ENCODE measurements around the gene AMPD2.

Gene AMPD2

GRCh38 chr1:109617291-109617801 is 2.3 kb upstream of the AMPD2 start:
- peak; percentile 91 for DNase-seq

DNA sequence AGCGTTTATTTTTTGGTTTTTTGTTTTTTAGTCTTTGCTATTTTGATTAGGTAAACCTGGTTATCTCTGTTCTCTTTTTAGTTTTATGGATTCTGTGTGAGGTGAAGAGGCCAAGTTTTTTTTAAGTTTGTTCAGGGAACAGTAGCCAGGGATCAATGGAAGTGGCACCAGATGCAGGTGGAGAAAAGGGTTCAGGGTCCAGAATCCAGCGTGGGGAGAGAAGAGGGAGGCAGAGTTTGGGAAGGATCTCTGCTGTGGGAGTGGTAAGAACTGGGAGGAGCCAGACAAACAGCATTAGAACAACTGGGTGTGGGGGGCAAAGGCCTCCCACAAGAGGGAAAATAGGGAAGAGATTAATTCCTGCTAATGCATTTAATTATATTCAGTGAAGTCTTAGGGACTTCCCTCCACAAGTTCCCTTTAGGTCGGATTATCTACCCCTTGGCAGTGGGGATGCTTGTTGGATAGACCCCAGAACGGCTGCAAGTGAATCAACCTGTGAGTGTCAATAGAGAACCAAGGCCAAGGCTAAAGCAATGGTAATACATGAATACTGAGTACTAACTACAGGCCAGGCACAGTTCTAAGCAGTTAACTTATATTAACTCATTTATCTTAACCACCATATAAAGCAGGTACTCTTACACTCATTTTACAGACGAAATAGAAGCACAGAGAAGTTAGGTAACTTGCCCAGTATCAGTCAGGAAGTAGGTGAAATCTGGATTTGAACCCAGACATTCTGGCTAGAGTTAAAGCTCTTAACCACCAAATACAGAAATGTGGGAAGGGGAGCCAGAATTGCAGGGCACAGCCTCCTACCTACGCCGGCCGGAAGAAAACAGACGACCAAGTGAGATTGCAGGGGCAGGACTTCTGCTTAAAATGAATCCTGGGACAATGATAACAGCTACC is 719 bp upstream of the AMPD2 start:
- peak; percentile 57 for DNase-seq

DNA sequence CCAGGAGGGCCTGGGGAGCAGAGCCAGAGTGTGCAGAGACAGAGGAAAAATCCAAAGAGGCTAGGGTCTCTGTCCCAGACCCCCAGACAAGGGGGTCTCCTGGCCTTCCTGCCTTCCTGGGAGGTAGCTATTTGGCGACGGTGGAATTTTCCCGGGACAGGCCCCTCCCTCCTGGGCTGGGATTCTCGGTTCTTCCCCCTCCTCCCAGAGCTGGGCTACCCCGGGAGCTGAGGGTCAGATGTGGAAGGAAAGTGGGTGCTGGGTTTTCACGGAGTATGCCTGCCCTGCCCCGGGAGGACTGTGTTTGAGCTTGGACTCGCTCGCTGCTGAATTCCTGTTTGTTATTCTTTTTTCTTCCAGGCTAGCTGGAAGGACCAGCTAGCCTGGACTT is 759 bp downstream of the AMPD2 start:
- DNase-seq, result no peak

DNA sequence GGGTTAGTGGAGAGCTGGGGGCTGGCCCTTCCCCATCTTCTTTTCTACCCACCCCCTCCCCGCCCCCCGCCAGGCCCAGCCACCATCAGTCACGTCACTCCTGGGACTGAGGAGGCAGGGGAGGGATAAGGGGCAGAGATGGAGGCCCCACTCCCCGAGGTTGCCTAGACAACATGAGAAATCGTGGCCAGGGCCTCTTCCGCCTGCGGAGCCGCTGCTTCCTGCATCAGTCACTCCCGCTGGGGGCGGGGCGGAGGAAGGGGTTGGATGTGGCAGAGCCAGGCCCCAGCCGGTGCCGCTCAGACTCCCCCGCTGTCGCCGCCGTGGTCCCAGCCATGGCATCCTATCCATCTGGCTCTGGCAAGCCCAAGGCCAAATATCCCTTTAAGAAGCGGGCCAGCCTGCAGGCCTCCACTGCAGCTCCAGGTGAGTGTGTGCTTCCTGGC is 1.2 kb downstream of the AMPD2 start:
- DNase-seq, result peak; percentile 93

DNA sequence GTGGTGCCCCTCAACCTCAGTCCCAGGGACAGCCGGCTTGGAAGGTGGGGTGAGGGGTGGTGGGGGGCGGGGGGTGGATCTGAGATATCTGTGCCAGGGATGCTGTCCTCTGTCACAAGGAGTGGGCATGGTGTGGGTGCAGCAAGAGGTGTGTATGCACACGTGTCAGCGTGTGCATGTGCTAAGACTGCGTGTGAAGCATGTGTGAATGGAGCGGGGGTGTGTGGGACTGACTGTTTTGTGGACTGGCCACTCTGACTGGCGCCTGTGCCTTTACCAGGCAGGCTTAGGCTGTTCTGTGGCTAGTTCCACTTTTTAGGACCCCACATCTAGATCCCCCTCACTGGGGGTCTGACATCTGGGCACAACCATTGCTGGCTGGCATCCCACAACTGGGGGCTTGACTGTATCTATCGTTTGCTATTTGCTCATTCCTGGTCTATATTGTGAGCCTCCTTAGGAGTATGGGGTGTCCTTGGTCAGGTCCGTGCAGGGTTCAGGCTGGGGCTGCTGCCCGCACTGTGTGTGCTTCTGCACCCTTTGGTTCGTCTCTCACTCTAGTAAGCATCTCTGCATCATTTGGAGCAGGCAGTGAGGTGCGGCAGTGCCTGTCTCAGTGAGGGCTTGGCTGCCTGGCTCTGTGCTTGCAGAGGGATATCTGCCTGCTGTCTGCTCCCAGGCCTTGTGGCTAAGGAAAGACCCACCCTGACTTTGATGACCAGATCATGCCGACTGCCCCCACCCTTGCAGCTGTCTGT is 1.9 kb downstream of the AMPD2 start:
- no peak for DNase-seq

GRCh38 chr1:109622137-109622892 is 2.7 kb downstream of the AMPD2 start:
- no peak for DNase-seq

DNA sequence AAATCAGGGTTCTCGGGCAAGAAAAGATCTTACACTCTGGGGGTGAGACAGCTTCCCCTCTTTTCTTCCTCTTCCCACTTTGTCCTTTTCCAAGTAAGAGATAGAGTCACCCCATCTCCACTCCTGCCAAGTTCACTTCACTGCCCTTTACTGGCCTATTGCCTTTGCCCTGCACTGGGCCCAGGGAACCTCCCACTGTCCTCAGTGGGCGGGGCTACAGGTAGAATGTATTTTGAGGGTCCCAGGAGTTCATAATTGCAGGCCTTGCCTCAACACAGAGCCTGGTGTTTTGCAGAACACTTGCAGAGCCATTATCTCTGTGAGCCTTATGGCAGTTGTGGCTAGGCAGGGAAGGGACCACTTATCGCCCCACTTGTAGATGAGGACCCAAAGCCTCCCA is 3.3 kb downstream of the AMPD2 start:
- DNase-seq, result no peak

GRCh38 chr1:109623601-109624161 is 4.0 kb downstream of the AMPD2 start:
- no peak for DNase-seq

GRCh38 chr1:109624201-109625010 is 4.8 kb downstream of the AMPD2 start:
- DNase-seq, result no peak

- DNase-seq, result no peak
These were observed 5.5 kb downstream of the AMPD2 start for GRCh38 chr1:109625176-109625575.

GRCh38 chr1:109625601-109626560 is 6.2 kb downstream of the AMPD2 start:
- DNase-seq, result no peak

GRCh38 chr1:109626682-109627408 is 7.2 kb downstream of the AMPD2 start:
- no peak for DNase-seq

DNA sequence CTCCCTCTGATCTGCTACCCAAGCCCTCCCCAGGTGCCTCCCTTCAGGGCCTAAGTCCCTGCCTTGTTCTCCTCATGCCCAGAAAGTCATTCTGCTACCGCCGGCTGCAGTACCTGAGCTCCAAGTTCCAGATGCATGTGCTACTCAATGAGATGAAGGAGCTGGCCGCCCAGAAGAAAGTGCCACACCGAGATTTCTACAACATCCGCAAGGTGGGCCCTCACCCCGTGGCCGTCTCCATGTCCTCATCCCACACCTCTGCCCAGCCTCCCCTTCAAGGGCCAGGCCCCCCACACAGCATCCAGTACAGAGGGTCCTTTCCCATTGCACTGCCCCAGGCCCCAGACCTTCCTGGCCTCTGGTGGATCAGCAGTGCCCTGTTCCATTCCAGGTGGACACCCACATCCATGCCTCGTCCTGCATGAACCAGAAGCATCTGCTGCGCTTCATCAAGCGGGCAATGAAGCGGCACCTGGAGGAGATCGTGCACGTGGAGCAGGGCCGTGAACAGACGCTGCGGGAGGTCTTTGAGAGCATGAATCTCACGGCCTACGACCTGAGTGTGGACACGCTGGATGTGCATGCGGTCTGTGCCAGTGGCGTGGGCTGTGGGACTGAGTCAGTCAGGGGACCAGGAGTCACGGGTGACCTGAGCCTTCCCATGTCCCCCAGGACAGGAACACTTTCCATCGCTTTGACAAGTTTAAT is 8.2 kb downstream of the AMPD2 start:
- no peak for DNase-seq

DNA sequence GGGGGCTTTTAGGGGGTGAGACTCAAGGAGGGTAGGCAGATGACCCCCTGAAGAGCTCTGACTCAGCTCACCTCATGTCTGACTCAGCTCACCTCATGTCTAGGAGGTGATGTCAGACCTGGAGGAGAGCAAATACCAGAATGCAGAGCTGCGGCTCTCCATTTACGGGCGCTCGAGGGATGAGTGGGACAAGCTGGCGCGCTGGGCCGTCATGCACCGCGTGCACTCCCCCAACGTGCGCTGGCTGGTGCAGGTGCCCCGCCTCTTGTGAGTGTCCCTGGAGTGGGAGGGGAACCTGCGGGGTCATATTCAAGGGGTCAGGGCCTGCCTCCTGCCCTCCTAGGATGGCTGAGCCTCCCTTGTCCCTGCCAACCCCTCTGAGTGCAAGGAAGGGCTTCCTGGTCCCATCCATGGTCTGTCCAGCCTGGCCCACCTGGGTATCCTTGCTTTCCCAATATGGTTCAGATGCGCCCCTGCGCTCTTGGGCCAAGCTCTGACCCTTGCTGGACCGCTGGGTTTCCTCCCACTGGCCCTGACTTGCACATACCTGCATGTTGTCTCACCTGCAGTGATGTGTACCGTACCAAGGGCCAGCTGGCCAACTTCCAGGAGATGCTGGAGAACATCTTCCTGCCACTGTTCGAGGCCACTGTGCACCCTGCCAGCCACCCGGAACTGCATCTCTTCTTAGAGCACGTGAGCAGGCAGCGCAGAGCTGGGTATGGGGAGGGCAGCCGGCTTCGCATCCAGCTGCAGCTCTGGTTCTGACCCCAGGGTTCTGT is 9.1 kb downstream of the AMPD2 start:
- DNase-seq, result no peak

DNA sequence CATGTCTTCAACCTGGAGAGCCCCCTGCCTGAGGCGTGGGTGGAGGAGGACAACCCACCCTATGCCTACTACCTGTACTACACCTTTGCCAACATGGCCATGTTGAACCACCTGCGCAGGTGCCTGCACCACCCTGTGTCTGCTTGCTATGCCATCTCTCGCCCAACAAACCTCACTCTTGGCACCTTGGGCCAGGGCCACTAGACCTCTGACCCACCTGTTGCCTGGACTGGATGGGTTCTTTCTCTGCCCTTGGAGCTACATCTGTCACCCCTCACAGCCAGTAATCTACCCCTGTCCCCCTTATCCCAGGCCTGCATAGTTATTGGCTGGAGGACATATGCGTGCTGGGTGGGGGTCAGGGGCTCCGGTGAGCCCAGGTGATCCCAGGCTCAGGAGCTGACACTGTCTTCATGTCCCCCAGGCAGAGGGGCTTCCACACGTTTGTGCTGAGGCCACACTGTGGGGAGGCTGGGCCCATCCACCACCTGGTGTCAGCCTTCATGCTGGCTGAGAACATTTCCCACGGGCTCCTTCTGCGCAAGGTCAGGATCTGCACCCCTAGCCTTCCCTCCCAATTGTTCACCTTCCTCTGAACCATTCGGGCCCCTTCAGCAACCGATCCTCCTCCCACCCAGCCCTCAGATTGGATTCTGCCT is 9.9 kb downstream of the AMPD2 start:
- DNase-seq, result no peak

DNA sequence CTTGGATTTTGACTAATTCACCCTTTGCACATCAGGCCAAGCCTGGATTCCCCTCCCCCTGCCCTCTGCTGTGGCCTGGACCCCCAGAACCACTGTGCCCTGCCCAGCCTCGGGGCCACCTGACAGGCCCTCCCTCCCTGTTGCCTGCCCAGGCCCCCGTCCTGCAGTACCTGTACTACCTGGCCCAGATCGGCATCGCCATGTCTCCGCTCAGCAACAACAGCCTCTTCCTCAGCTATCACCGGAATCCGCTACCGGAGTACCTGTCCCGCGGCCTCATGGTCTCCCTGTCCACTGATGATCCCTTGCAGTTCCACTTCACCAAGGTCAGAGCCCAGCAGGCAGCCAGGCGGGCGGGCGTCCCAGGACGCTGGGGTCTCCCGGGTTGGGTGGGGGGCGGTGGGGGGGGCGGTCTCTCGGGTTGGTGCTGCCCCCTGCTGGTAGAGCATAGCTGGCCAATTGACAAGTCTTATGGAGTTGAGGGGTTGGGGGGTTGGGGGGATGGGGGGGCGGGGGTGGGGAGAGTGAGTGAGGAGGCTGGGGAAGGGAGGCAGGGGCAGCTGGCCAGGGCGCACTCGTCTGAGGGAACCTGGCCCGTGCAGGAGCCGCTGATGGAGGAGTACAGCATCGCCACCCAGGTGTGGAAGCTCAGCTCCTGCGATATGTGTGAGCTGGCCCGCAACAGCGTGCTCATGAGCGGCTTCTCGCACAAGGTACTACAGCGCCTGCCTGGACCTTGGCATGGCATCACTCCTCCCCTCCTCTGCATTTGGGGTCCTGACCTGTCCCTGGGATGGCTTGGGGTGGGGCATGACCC is 10.7 kb downstream of the AMPD2 start:
- no peak for DNase-seq

All from inflammatory macrophage treated with lipopolysaccharide for 4 hours (primary cell).